22Rv1 (cell line): ENCODE data around the gene ST6GAL2.

Source experiments
- CTCF ChIP-seq: fragments of 450-650 bp; IDR thresholded peaks from 2 replicates; pipeline ENCODE4 v1.5.1; 2017; ENCODE audit warnings: mild to moderate bottlenecking
- ZFX ChIP-seq: fragments of 450-650 bp; IDR thresholded peaks from 2 replicates; pipeline ENCODE4 v1.6.1; 2017; ENCODE audit warnings: antibody characterized with exemption, borderline replicate concordance

- TF ChIP-seq CTCF (no peak), ZFX (no peak)
Observed at GRCh38 chr2:106800180-106800579, 85.8 kb downstream of the ST6GAL2 start.
